ENCODE measurements around the gene PIK3R2.

DNA sequence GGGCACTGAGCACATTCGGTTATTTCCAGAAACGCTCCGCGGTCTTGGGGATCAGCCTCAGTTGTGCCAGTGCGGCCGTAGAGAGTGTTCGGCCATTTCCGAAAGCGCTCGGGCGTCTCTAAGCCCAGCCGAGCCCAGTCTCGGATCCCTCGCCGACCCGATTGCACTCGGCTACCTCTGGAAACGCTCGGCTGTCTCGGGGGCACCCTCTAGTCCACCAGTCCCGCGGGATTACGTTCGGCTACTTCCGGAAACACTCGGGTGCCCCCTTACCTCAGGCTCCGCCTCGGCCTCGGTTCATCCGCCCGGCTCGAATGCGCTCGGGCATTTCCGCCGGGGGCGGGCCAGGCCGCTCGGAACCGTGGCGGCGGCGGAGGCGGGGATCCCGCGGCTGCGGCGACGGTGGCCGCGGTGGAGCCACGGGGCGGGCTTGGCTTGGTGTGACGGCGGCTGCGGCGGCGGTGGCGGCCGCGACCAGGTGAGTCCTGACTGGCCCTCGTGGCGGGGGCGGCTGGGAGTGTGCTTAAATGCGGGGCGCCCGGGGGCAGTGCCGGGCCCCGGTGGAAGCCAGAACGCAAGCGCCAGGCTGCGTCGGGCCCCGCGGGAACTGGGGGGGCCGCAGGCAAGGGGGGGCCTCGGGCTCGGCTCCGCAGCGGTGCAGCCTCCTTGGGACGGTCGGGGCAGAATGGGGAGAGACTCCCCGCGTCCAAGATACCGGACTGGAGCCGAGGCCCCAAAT is at the start of gene PIK3R2:
- TF ChIP-seq CTCF (IDR thresholded peaks at IDR 0.05) (no peak), POLR2A (IDR thresholded peaks at IDR 0.05) (no peak)

All from Peyer's patch (tissue), 4 donors.